ENCODE measurements around the gene GRID1.

DNA sequence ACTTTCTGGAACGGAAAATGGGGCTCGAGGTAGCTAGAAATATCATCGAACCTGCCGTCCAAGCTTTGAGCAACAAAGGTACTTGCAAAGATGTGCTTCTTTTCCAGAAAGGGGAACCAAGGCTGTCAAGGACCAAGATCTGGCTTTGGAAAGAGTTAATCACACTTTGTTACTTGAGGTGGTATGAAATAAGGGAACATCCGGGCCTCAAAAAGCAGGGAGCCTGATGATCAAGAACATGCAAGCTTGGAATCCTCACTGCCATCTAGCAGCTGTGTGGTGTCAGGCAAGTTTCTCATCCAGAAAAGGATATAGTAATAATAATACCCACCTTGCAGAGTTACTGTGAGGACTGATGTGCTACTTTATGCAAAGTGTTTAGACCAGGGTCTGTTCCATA is 329.5 kb downstream of the GRID1 start:
- TF ChIP-seq EZH2 (IDR thresholded peaks at IDR 0.05) (no peak), POLR2AphosphoS5 (IDR thresholded peaks at IDR 0.05; ENCODE audit: borderline replicate concordance, low read depth, low read length) (no peak), FOXP2 (optimal IDR thresholded peaks at IDR 0.05; ENCODE audit: control extremely low read depth, extremely low read length, insufficient read depth) (no peak)
